HCT116 (cell line): ENCODE results near the gene FAM131A. TPM values are rescaled to one million over a fixed set of nuclear protein-coding genes. Genes with fewer than 3 reads are reported as not detected.

Experiments
- ATAC-seq: fragments of 200-7000 bp; cut with Tn5 transposase; 2 replicates; pipeline ENCODE4 v1.9.1; 2020; ENCODE audit warnings: mild to moderate bottlenecking, moderate library complexity
- BruUV-seq: library from RNA; stranded (reverse); fragments of 400-500 nt; replicated peaks from 2 replicates; lab custom pipeline; 2021; lab: Mats Ljungman, UMichigan
- CTCF ChIA-PET: fragments of 300-600 bp; sonication (Branson Sonifier 250); formaldehyde crosslinking; loops from one replicate; lab custom pipeline; 2021; ENCODE audit warnings: antibody characterized with exemption; lab: Charles Lee
- POLR2A ChIA-PET: fragments of 300-600, 350-600 bp; sonication (Branson Sonifier 250); formaldehyde crosslinking; loops from one replicate; lab custom pipeline; 2021; ENCODE audit warnings: antibody characterized with exemption; lab: Charles Lee
- RAD21 ChIA-PET, 2 experiments: fragments of 300-600 bp; sonication (Branson Sonifier 250); formaldehyde crosslinking; loops; one replicate each; lab custom pipeline; 2023; ENCODE audit warnings: low total read pairs in 2 of 2; ENCODE audit not compliant: uncharacterized antibody in 2 of 2, unreplicated experiment in 2 of 2, low non-redundant PET in 1 of 2; lab: Charles Lee
- DNase-seq: peaks from one replicate; pipeline ENCODE4 v3.0.0-alpha.2; 2010; ENCODE audit warnings: low read depth, low spot score
- H2AFZ ChIP-seq: fragments of 200-600 bp; shearing (Covaris generic), sonication (generic); 2 replicates; pipeline ENCODE4 v1.6.1; 2017; ENCODE audit warnings: low read depth, mixed run types, mixed read lengths, antibody characterized with exemption, low read length; ENCODE audit not compliant: poor library complexity, severe bottlenecking
- H3K27ac ChIP-seq: 2 replicates; pipeline ENCODE4 v1.5.1; 2012; ENCODE audit warnings: low read depth, low read length
- H3K27me3 ChIP-seq: fragments of 200-600 bp; sonication (generic); 2 replicates; pipeline ENCODE4 v1.6.1; 2016; ENCODE audit warnings: mixed run types, low read length, mixed read lengths; ENCODE audit not compliant: insufficient read depth
- H3K36me3 ChIP-seq, 2 experiments: fragments of 200-500 bp in 1 of 2; fragments of 200-600 bp in 1 of 2; sonication (Bioruptor generic) in 1 of 2; sonication (generic) in 1 of 2; 2 replicates each; pipeline versions ENCODE4 v1.5.1 to v1.6.1; 2014 to 2016; ENCODE audit warnings: low read length in 2 of 2, inconsistent platforms in 1 of 2, mixed read lengths in 1 of 2, mixed run types in 1 of 2; ENCODE audit not compliant: insufficient read depth in 2 of 2, control insufficient read depth in 1 of 2
- H3K4me1 ChIP-seq, 2 experiments: fragments of 200-600 bp in 1 of 2; sonication (generic) in 1 of 2; 2 replicates each; pipeline versions ENCODE4 v1.5.1 to v1.6.1; 2012 to 2017; ENCODE audit warnings: low read length in 2 of 2, inconsistent platforms in 1 of 2, mild to moderate bottlenecking in 1 of 2, mixed read lengths in 1 of 2, mixed run types in 1 of 2, moderate library complexity in 1 of 2; ENCODE audit not compliant: insufficient read depth in 2 of 2, control insufficient read depth in 1 of 2
- H3K4me2 ChIP-seq: fragments of 200-600 bp; sonication (generic); 2 replicates; pipeline ENCODE4 v1.6.1; 2017; ENCODE audit warnings: mixed run types, low read length, mixed read lengths
- H3K4me3 ChIP-seq, 2 experiments: fragments of 200-600 bp in 1 of 2; sonication (generic) in 1 of 2; replicated peaks in 1 of 2; 2 replicates each; pipeline ENCODE4 v1.5.1; 2011 to 2016; ENCODE audit warnings: low read length in 2 of 2, control low read depth in 1 of 2, low read depth in 1 of 2, mild to moderate bottlenecking in 1 of 2, mixed read lengths in 1 of 2, mixed run types in 1 of 2
- H3K79me2 ChIP-seq: fragments of 200-600 bp; sonication (generic); 2 replicates; pipeline ENCODE4 v1.6.1; 2017; ENCODE audit warnings: mild to moderate bottlenecking, mixed run types, low read length, moderate library complexity, mixed read lengths; ENCODE audit not compliant: insufficient read depth
- H3K9ac ChIP-seq: fragments of 200-600 bp; sonication (generic); 2 replicates; pipeline ENCODE4 v1.6.1; 2016; ENCODE audit warnings: low read length, mixed read lengths
- H3K9me2 ChIP-seq: fragments of 200-600 bp; sonication (generic), shearing (Covaris generic); 2 replicates; pipeline ENCODE4 v1.6.1; 2017; ENCODE audit warnings: mixed run types, mild to moderate bottlenecking, moderate library complexity; ENCODE audit not compliant: insufficient read depth
- H3K9me3 ChIP-seq, 2 experiments: fragments of 200-500 bp in 1 of 2; fragments of 200-600 bp in 1 of 2; sonication (Bioruptor generic) in 1 of 2; sonication (generic) in 1 of 2; 2 replicates each; pipeline ENCODE4 v1.6.1; 2014 to 2017; ENCODE audit warnings: low read length in 2 of 2, mixed read lengths in 2 of 2, inconsistent platforms in 1 of 2, low read depth in 1 of 2, mild to moderate bottlenecking in 1 of 2, mixed run types in 1 of 2, moderate library complexity in 1 of 2; ENCODE audit not compliant: control insufficient read depth in 1 of 2, insufficient read depth in 1 of 2
- H4K20me1 ChIP-seq: fragments of 200-600 bp; sonication (generic), shearing (Covaris generic); 2 replicates; pipeline ENCODE4 v1.6.1; 2017; ENCODE audit warnings: mixed run types, mild to moderate bottlenecking, moderate library complexity; ENCODE audit not compliant: insufficient read depth
- CEBPB ChIP-seq: IDR thresholded peaks from 2 replicates; pipeline ENCODE4 v1.6.1; 2012; ENCODE audit warnings: low read depth
- EGR1 ChIP-seq: IDR thresholded peaks from 2 replicates; pipeline ENCODE4 v1.6.1; 2012; ENCODE audit warnings: low read depth
- EZH2phosphoT487 ChIP-seq: fragments of 200-600 bp; IDR thresholded peaks from 2 replicates; pipeline ENCODE4 v1.6.1; 2018; ENCODE audit warnings: antibody characterized with exemption, borderline replicate concordance
- FOSL1 ChIP-seq: IDR thresholded peaks from 2 replicates; pipeline ENCODE4 v1.6.1; 2012; ENCODE audit warnings: low read depth
- JUND ChIP-seq: IDR thresholded peaks from 2 replicates; pipeline ENCODE4 v1.6.1; 2012
- POLR2A ChIP-seq: IDR thresholded peaks from 2 replicates; pipeline ENCODE4 v1.7.0; 2011; ENCODE audit warnings: borderline replicate concordance; ENCODE audit not compliant: insufficient read depth, insufficient read length; ENCODE audit errors: extremely low read depth
- RAD21 ChIP-seq: IDR thresholded peaks from 2 replicates; pipeline ENCODE4 v1.6.1; 2012; ENCODE audit warnings: low read depth, mild to moderate bottlenecking
- SIN3A ChIP-seq: IDR thresholded peaks from 2 replicates; pipeline ENCODE4 v1.6.1; 2012; ENCODE audit warnings: low read depth
- SP1 ChIP-seq: IDR thresholded peaks from 2 replicates; pipeline ENCODE4 v1.6.1; 2012; ENCODE audit warnings: low read depth
- SRF ChIP-seq: IDR thresholded peaks from 2 replicates; pipeline ENCODE4 v1.6.1; 2012; ENCODE audit warnings: low read depth
- ZFX ChIP-seq: fragments of 450-650 bp; IDR thresholded peaks from 2 replicates; pipeline ENCODE4 v1.6.1; 2017
- ZNF274 ChIP-seq: fragments of 200-500 bp; sonication (Bioruptor generic); IDR thresholded peaks from 2 replicates; pipeline ENCODE4 v1.6.1; 2014; ENCODE audit warnings: mild to moderate bottlenecking, low read depth, low read length, inconsistent platforms
- intact Hi-C: fragments of 100-400 bp; cut with micrococcal nuclease; formaldehyde crosslinking; loops from 2 replicates; pipeline ENCODE4 v1.10.0; 2022
- total RNA-seq: library from RNA; stranded (reverse); gene quantifications from one replicate; pipeline ENCODE4 v1.2.1, GENCODE V29; 2021; ENCODE audit not compliant: unreplicated experiment
- TF ChIP-seq, protein P1 (sequence below): IDR thresholded peaks from 2 replicates; pipeline ENCODE4 v1.6.1; 2011; ENCODE audit warnings: mild to moderate bottlenecking, low read length, moderate library complexity; ENCODE audit not compliant: insufficient replicate concordance; ENCODE audit errors: extremely low read depth
- TF ChIP-seq, protein P2 (sequence below): IDR thresholded peaks from 2 replicates; pipeline ENCODE4 v1.6.1; 2012; ENCODE audit warnings: low read depth
- TF ChIP-seq, protein P3 (sequence below): IDR thresholded peaks from 2 replicates; pipeline ENCODE4 v1.6.1; 2012

FAM131A gene
- total RNA-seq, 1 experiment from 2014 or later = 17.8 TPM

DNA sequence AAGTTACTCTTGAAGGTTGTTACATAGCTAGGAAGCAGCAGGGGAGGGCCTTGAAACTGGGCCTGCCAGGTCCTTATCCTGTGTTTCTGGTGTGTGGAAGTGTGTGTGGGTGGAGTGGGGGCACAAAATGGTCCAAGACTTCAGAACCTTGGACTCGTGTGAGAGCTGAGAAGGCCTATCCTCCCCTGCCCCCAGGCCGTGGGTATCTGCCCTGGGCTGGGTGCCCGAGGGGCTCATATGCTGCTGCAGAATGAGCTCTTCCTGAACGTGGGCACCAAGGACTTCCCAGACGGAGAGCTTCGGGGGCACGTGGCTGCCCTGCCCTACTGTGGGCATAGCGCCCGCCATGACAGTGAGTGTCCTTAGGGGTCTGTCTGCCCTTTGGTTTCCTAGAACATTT lies 46.9 kb downstream of the FAM131A start:
- Histone ChIP-seq H2AFZ (no peak overlapping the region), H3K4me3 (no peak overlapping the region), H3K4me2 (no peak overlapping the region), H3K9ac (no peak overlapping the region), H3K9me2 (no peaks in the 10 kb centered on the region), H3K27ac (no peak overlapping the region), H3K27me3 (no peaks in the 10 kb centered on the region), H3K4me1 (peaks cover 4 to 8% of the 10 kb centered on the region in 2 experiments; a peak in 2 of 4 replicates), H3K79me2 (no peaks in the 10 kb centered on the region), H3K36me3 (no peaks in the 10 kb centered on the region), H3K9me3 (no peaks in the 10 kb centered on the region)
- RAD21 ChIA-PET = no interaction called here
- CTCF ChIA-PET = no interaction called here
- POLR2A ChIA-PET = interaction anchor here (1.2 kb wide), 1 partner anchor 9 kb away, joined by 3 read pairs; no protein-coding TSS in a partner anchor
- intact Hi-C loops = no loop called here
- no peak for ATAC-seq
- no TSS peak for BruUV-seq
- no peak for DNase-seq
- TF ChIP-seq EGR1 (no peak), EZH2phosphoT487 (no peak), SIN3A (no peak), CEBPB (no peak), FOSL1 (no peak), JUND (no peak), POLR2A (no peak), RAD21 (no peak), SP1 (no peak), ZFX (no peak), SRF (no peak), ZNF274 (no peak)
- TF ChIP-seq, protein P1, sequence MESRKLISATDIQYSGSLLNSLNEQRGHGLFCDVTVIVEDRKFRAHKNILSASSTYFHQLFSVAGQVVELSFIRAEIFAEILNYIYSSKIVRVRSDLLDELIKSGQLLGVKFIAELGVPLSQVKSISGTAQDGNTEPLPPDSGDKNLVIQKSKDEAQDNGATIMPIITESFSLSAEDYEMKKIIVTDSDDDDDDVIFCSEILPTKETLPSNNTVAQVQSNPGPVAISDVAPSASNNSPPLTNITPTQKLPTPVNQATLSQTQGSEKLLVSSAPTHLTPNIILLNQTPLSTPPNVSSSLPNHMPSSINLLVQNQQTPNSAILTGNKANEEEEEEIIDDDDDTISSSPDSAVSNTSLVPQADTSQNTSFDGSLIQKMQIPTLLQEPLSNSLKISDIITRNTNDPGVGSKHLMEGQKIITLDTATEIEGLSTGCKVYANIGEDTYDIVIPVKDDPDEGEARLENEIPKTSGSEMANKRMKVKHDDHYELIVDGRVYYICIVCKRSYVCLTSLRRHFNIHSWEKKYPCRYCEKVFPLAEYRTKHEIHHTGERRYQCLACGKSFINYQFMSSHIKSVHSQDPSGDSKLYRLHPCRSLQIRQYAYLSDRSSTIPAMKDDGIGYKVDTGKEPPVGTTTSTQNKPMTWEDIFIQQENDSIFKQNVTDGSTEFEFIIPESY = no peak
- TF ChIP-seq, protein P2, sequence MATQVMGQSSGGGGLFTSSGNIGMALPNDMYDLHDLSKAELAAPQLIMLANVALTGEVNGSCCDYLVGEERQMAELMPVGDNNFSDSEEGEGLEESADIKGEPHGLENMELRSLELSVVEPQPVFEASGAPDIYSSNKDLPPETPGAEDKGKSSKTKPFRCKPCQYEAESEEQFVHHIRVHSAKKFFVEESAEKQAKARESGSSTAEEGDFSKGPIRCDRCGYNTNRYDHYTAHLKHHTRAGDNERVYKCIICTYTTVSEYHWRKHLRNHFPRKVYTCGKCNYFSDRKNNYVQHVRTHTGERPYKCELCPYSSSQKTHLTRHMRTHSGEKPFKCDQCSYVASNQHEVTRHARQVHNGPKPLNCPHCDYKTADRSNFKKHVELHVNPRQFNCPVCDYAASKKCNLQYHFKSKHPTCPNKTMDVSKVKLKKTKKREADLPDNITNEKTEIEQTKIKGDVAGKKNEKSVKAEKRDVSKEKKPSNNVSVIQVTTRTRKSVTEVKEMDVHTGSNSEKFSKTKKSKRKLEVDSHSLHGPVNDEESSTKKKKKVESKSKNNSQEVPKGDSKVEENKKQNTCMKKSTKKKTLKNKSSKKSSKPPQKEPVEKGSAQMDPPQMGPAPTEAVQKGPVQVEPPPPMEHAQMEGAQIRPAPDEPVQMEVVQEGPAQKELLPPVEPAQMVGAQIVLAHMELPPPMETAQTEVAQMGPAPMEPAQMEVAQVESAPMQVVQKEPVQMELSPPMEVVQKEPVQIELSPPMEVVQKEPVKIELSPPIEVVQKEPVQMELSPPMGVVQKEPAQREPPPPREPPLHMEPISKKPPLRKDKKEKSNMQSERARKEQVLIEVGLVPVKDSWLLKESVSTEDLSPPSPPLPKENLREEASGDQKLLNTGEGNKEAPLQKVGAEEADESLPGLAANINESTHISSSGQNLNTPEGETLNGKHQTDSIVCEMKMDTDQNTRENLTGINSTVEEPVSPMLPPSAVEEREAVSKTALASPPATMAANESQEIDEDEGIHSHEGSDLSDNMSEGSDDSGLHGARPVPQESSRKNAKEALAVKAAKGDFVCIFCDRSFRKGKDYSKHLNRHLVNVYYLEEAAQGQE = no peak
- TF ChIP-seq, protein P3, sequence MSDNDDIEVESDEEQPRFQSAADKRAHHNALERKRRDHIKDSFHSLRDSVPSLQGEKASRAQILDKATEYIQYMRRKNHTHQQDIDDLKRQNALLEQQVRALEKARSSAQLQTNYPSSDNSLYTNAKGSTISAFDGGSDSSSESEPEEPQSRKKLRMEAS = no peak
- TF ChIP-seq, all 23 proteins: peak for 0
- no peaks in the 10 kb centered on the region for H4K20me1 ChIP-seq
